Activated CD4-positive, alpha-beta T cell treated with anti-CD3 and anti-CD28 coated beads, Interleukin-2, amount 50 U/mL, for 4 hours (primary cell): ENCODE measurements around the gene ZNF408.

ENCODE experiments used
- DNase-seq, 2 experiments: peaks; one replicate each; pipeline ENCODE4 v3.0.0-alpha.2; 2020

ZNF408 gene

GRCh38 chr11:46729110-46730027 is 28.5 kb downstream of the ZNF408 start:
- no peak for DNase-seq

- no peak for DNase-seq
Measured at GRCh38 chr11:46731545-46731944, 30.7 kb downstream of the ZNF408 start.

GRCh38 chr11:46733234-46733633 is 32.4 kb downstream of the ZNF408 start:
- DNase-seq = no peak

- DNase-seq = no peak
Measured at GRCh38 chr11:46736146-46736545, 35.3 kb downstream of the ZNF408 start.

- DNase-seq = no peak
Measured at GRCh38 chr11:46736615-46737014, 35.8 kb downstream of the ZNF408 start.

GRCh38 chr11:46737699-46738098 is 36.9 kb downstream of the ZNF408 start:
- no peak for DNase-seq

- no peak for DNase-seq
Measured at GRCh38 chr11:46738887-46739286, 38.1 kb downstream of the ZNF408 start.

- DNase-seq = no peak
Measured at GRCh38 chr11:46741600-46742484, 41.0 kb downstream of the ZNF408 start.

GRCh38 chr11:46743043-46743442 is 42.2 kb downstream of the ZNF408 start:
- no peak for DNase-seq

GRCh38 chr11:46743693-46744339 is 43.0 kb downstream of the ZNF408 start:
- DNase-seq = no peak

- no peak for DNase-seq
Measured at GRCh38 chr11:46745328-46745727, 44.5 kb downstream of the ZNF408 start.

- no peak for DNase-seq
Measured at GRCh38 chr11:46745995-46746394, 45.2 kb downstream of the ZNF408 start.

- DNase-seq = no peak
Measured at GRCh38 chr11:46747150-46747549, 46.3 kb downstream of the ZNF408 start.
